H1 (cell line): ENCODE results near the gene SPTBN1. TPM values are rescaled to one million over a fixed set of nuclear protein-coding genes. Genes with fewer than 3 reads are reported as not detected.

ENCODE experiments used
- CTCF ChIA-PET: fragments of 300-600 bp; sonication (Branson Sonifier 250); formaldehyde crosslinking; loops from one replicate; lab custom pipeline; 2021; ENCODE audit not compliant: partially characterized antibody; lab: Charles Lee
- POLR2A ChIA-PET: fragments of 300-600 bp; sonication (Branson Sonifier 250); formaldehyde crosslinking; loops from one replicate; lab custom pipeline; 2021; ENCODE audit warnings: inconsistent platforms; ENCODE audit not compliant: partially characterized antibody; lab: Charles Lee
- DNase-seq, 2 experiments: peaks; one replicate each; pipeline versions ENCODE4 v3.0.0 to v3.0.0-alpha.2; 2010 to 2022; ENCODE audit warnings: low spot score in 2 of 2, low read depth in 1 of 2, mixed read lengths in 1 of 2
- FAIRE-seq: peaks from 2 replicates; lab custom pipeline; 2011; peaks lifted over from hg19 to GRCh38; lab: Jason Lieb, UNC
- H2AFZ ChIP-seq: 2 replicates; pipeline ENCODE4 v1.8.1; 2012; ENCODE audit warnings: low read length, inconsistent platforms
- H2AK5ac ChIP-seq: 2 replicates; pipeline ENCODE4 v1.6.1; 2013; ENCODE audit warnings: low read depth, low read length
- H2BK120ac ChIP-seq: replicated peaks from 2 replicates; pipeline ENCODE3; 2013; ENCODE audit warnings: low read depth, low read length, inconsistent platforms
- H2BK12ac ChIP-seq: 2 replicates; pipeline ENCODE4 v1.6.1; 2013; ENCODE audit warnings: low read depth, low read length
- H2BK15ac ChIP-seq: 2 replicates; pipeline ENCODE4 v1.6.1; 2013; ENCODE audit warnings: low read length
- H2BK20ac ChIP-seq: 2 replicates; pipeline ENCODE4 v1.6.1; 2013; ENCODE audit warnings: low read length
- H2BK5ac ChIP-seq: 2 replicates; pipeline ENCODE4 v1.6.1; 2013; ENCODE audit warnings: low read depth, low read length
- H3K14ac ChIP-seq: 2 replicates; pipeline ENCODE4 v1.6.1; 2013; ENCODE audit warnings: inconsistent platforms; ENCODE audit not compliant: insufficient read length
- H3K18ac ChIP-seq: 2 replicates; pipeline ENCODE4 v1.6.1; 2013; ENCODE audit warnings: low read length; ENCODE audit errors: extremely low read depth
- H3K23ac ChIP-seq: 2 replicates; pipeline ENCODE4 v1.6.1; 2013; ENCODE audit warnings: inconsistent platforms; ENCODE audit not compliant: insufficient read length
- H3K23me2 ChIP-seq: 2 replicates; pipeline ENCODE4 v1.6.1; 2013; ENCODE audit warnings: low read depth, low read length
- H3K27ac ChIP-seq: 2 replicates; pipeline ENCODE4 v1.6.1; 2011; ENCODE audit warnings: low read depth, low read length, inconsistent platforms
- H3K27me3 ChIP-seq, 4 experiments: replicated peaks in 1 of 4; 1 replicate in 1 of 4; 2 replicates in 3 of 4; pipeline versions ENCODE4 v1.6.1 to v1.8.1; 2011 to 2013; ENCODE audit warnings: low read length in 3 of 4, mild to moderate bottlenecking in 3 of 4, inconsistent platforms in 2 of 4, mixed read lengths in 2 of 4, moderate library complexity in 1 of 4; ENCODE audit not compliant: control insufficient read depth in 3 of 4, insufficient read depth in 3 of 4; ENCODE audit errors: extremely low read depth in 1 of 4
- H3K36me3 ChIP-seq, 4 experiments: 2 replicates each; pipeline versions ENCODE4 v1.6.1 to v1.8.1; 2011 to 2013; ENCODE audit warnings: mild to moderate bottlenecking in 4 of 4, low read length in 3 of 4, moderate library complexity in 2 of 4, control low read depth in 1 of 4, inconsistent platforms in 1 of 4; ENCODE audit not compliant: insufficient read depth in 4 of 4, control insufficient read depth in 2 of 4
- H3K4ac ChIP-seq: replicated peaks from 2 replicates; pipeline ENCODE3; 2013; ENCODE audit warnings: low read length, low read depth, mixed read lengths, inconsistent platforms; ENCODE audit not compliant: insufficient read length
- H3K4me1 ChIP-seq, 4 experiments: replicated peaks in 1 of 4; 1 replicate in 1 of 4; 2 replicates in 3 of 4; pipeline versions ENCODE4 v1.6.1 to v1.8.1; 2011 to 2013; ENCODE audit warnings: low read length in 3 of 4, inconsistent platforms in 2 of 4, mixed read lengths in 1 of 4; ENCODE audit not compliant: insufficient read depth in 4 of 4, control insufficient read depth in 3 of 4
- H3K4me2 ChIP-seq, 2 experiments: 2 replicates each; pipeline versions ENCODE4 v1.6.1 to v1.8.1; 2011 to 2013; ENCODE audit warnings: low read depth in 2 of 2, low read length in 2 of 2, control low read depth in 1 of 2, inconsistent platforms in 1 of 2, mild to moderate bottlenecking in 1 of 2; ENCODE audit not compliant: insufficient read depth in 1 of 2
- H3K4me3 ChIP-seq, 4 experiments: fragments of 200-600, 300-600 bp in 1 of 4; sonication (generic), shearing (Covaris generic), sonication (Bioruptor Twin) in 1 of 4; 2 replicates each; pipeline versions ENCODE4 v1.5.1 to v1.8.1; 2011 to 2016; ENCODE audit warnings: low read length in 4 of 4, low read depth in 3 of 4, control low read depth in 2 of 4, inconsistent platforms in 2 of 4, mild to moderate bottlenecking in 2 of 4, mixed read lengths in 1 of 4, moderate library complexity in 1 of 4; ENCODE audit not compliant: insufficient read depth in 2 of 4; ENCODE audit errors: extremely low read depth in 1 of 4
- H3K56ac ChIP-seq: replicated peaks from 2 replicates; pipeline ENCODE3; 2013; ENCODE audit warnings: low read depth, mild to moderate bottlenecking, mixed read lengths, low read length, inconsistent platforms; ENCODE audit not compliant: insufficient read length
- H3K79me1 ChIP-seq: 2 replicates; pipeline ENCODE4 v1.6.1; 2013; ENCODE audit warnings: low read depth, low read length, control low read depth
- H3K79me2 ChIP-seq, 2 experiments: 2 replicates each; pipeline versions ENCODE4 v1.6.1 to v1.8.1; 2012 to 2013; ENCODE audit warnings: low read length in 2 of 2, mild to moderate bottlenecking in 2 of 2, inconsistent platforms in 1 of 2; ENCODE audit not compliant: insufficient read depth in 2 of 2, control insufficient read depth in 1 of 2
- H3K9ac ChIP-seq, 4 experiments: replicated peaks in 1 of 4; 1 replicate in 1 of 4; 2 replicates in 3 of 4; pipeline versions ENCODE4 v1.6.1 to v1.8.1; 2011 to 2013; ENCODE audit warnings: low read depth in 3 of 4, low read length in 3 of 4, control low read depth in 2 of 4, mild to moderate bottlenecking in 2 of 4, moderate library complexity in 2 of 4, inconsistent platforms in 1 of 4; ENCODE audit errors: extremely low read depth in 1 of 4
- H3K9me3 ChIP-seq, 2 experiments: 2 replicates each; pipeline versions ENCODE4 v1.6.1 to v1.8.1; 2012 to 2013; ENCODE audit warnings: mild to moderate bottlenecking in 2 of 2, moderate library complexity in 2 of 2, control low read depth in 1 of 2, inconsistent platforms in 1 of 2, low read depth in 1 of 2, low read length in 1 of 2, mixed read lengths in 1 of 2; ENCODE audit not compliant: insufficient read depth in 2 of 2
- H4K20me1 ChIP-seq, 2 experiments: replicated peaks in 1 of 2; 2 replicates each; pipeline versions ENCODE3 to v1.8.1; 2011 to 2013; ENCODE audit warnings: inconsistent platforms in 2 of 2, low read length in 2 of 2, mild to moderate bottlenecking in 1 of 2; ENCODE audit not compliant: insufficient read depth in 2 of 2, control insufficient read depth in 1 of 2
- H4K5ac ChIP-seq: 2 replicates; pipeline ENCODE4 v1.6.1; 2013; ENCODE audit warnings: low read length, low read depth, mixed read lengths, inconsistent platforms; ENCODE audit not compliant: insufficient read length
- H4K8ac ChIP-seq: 2 replicates; pipeline ENCODE4 v1.8.0; 2013; ENCODE audit warnings: mild to moderate bottlenecking, moderate library complexity, low read length, inconsistent platforms; ENCODE audit not compliant: insufficient read depth; ENCODE audit errors: extremely low read depth
- H4K91ac ChIP-seq: replicated peaks from 2 replicates; pipeline ENCODE3; 2013; ENCODE audit warnings: low read length, mixed read lengths, inconsistent platforms; ENCODE audit not compliant: insufficient read length
- CBX5 ChIP-seq: fragments of 300-800, 300-1000 bp; sonication (generic); IDR thresholded peaks from 2 replicates; pipeline ENCODE4 v1.7.1; 2016; ENCODE audit warnings: antibody characterized with exemption, low read length, low read depth
- E2F6 ChIP-seq: IDR thresholded peaks from 2 replicates; pipeline ENCODE4 v1.6.1; 2012; ENCODE audit warnings: inconsistent platforms
- HDAC2 ChIP-seq, 2 experiments: fragments of 300-600 bp in 1 of 2; sonication (generic) in 1 of 2; IDR thresholded peaks; 2 replicates each; pipeline ENCODE4 v1.6.1; 2011 to 2012; ENCODE audit warnings: low read depth in 2 of 2, low read length in 2 of 2, mild to moderate bottlenecking in 2 of 2, moderate library complexity in 2 of 2, borderline replicate concordance in 1 of 2, inconsistent platforms in 1 of 2
- KDM1A ChIP-seq: fragments of 200-600, 300-600 bp; sonication (generic); IDR thresholded peaks from 2 replicates; pipeline ENCODE4 v1.7.1; 2016; ENCODE audit warnings: mild to moderate bottlenecking, low read length, borderline replicate concordance
- KDM4A ChIP-seq: IDR thresholded peaks from one replicate; pipeline ENCODE4 v1.7.1; 2012; ENCODE audit warnings: low read depth, mild to moderate bottlenecking, moderate library complexity, low read length, inconsistent platforms; ENCODE audit not compliant: severe bottlenecking
- MAX ChIP-seq: IDR thresholded peaks from 2 replicates; pipeline ENCODE4 v1.6.1; 2012; ENCODE audit warnings: inconsistent platforms
- PHF8 ChIP-seq: fragments of 200-600 bp; sonication (generic); conservative IDR thresholded peaks from 2 replicates; pipeline ENCODE4 v1.7.1; 2012; ENCODE audit warnings: low read depth, mild to moderate bottlenecking, inconsistent platforms, low read length, moderate library complexity
- RBBP5 ChIP-seq: IDR thresholded peaks from 2 replicates; pipeline ENCODE4 v1.7.1; 2012; ENCODE audit warnings: low read depth, mild to moderate bottlenecking, inconsistent platforms, low read length, moderate library complexity, borderline replicate concordance
- SIRT6 ChIP-seq: IDR thresholded peaks from one replicate; pipeline ENCODE4 v1.7.1; 2012; ENCODE audit warnings: low read length, inconsistent platforms
- TAF7 ChIP-seq: optimal IDR thresholded peaks from 2 replicates; pipeline ENCODE3; 2011; ENCODE audit warnings: low read depth, mild to moderate bottlenecking, inconsistent platforms, low read length, moderate library complexity, borderline replicate concordance
- WGBS, 2 experiments: shearing (Covaris generic) in 1 of 2; methylation state at CpG; one replicate each; pipeline versions ENCODE4 v1.1.6 to v1.1.7; 2013 to 2015; ENCODE audit warnings: low lambda C conversion rate in 2 of 2, mixed read lengths in 2 of 2, inconsistent platforms in 1 of 2, low coverage in 1 of 2, missing lambda C conversion rate in 1 of 2; ENCODE audit not compliant: insufficient replicate concordance in 2 of 2, insufficient coverage in 1 of 2, insufficient read length in 1 of 2; ENCODE audit errors: extremely low coverage in 1 of 2, missing lambda C conversion rate in 1 of 2; 5-methylcytosine and 5-hydroxymethylcytosine counted together
- polyA plus RNA-seq, 7 experiments: library from polyadenylated mRNA; depleted of rRNA in 3 of 7; stranded (reverse) in 5 of 7; unstranded in 2 of 7; fragments of >200 nt in 5 of 7; fragments of 200-250 nt in 2 of 7; gene quantifications; 1 replicate in 5 of 7; 2 replicates in 1 of 7; 4 replicates in 1 of 7; pipeline versions ENCODE4 v1.2.1 to v1.2.3, GENCODE V29; 2011 to 2013; ENCODE audit warnings: missing spikeins in 2 of 7, mixed read lengths in 2 of 7
- total RNA-seq: library from RNA; stranded (reverse); fragmentation: NEBNext Ultra II Directional; extraction: Animal tissue kit (Norgen Biotek cat#: 25700); gene quantifications from 2 replicates; pipeline ENCODE4 v1.2.1, GENCODE V29; 2021

The SPTBN1 gene
- total and polyA plus RNA-seq, 2 of the 8 experiments (the other 6 are each of a cell fraction or from before 2014, with no cell fraction given), result 31.8 to 180 TPM

GRCh38 chr2:54557601-54558187, 101.6 kb downstream of the SPTBN1 start:
- Histone ChIP-seq H3K56ac (peak overlapping the region; percentile 33), H2BK120ac (no peak overlapping the region), H3K27me3 (no peaks in the 10 kb centered on the region), H3K79me1 (peaks cover 2% of the 10 kb centered on the region; the same call in 1 of the 2 replicates), H3K23ac (no peak overlapping the region), H3K9ac (peak overlapping the region; percentile 75 to 92 (median 86)), H3K36me3 (no peaks in the 10 kb centered on the region), H3K4me2 (peak overlapping the region; percentile 72 to 83), H3K4me3 (peak overlapping the region; percentile 84 to 99 (median 94)), H2BK15ac (0 out of 2 replicates have a peak overlapping the region, but pooled peaks have one; percentile 12), H2BK12ac (peak overlapping the region; percentile 91; the same call in 1 of the 2 replicates), H4K8ac (peak overlapping the region; percentile 96), H2AFZ (peak overlapping the region; percentile 79), H4K20me1 (peaks cover 4 to 8% of the 10 kb centered on the region in 2 experiments), H3K79me2 (peaks cover 13 to 47% of the 10 kb centered on the region in 2 experiments; a peak in 3 of 4 replicates), H3K14ac (no peak overlapping the region), H2BK5ac (peak overlapping the region; percentile 90), H3K4ac (no peak overlapping the region), H3K27ac (peak overlapping the region; percentile 77), H2BK20ac (no peak overlapping the region), H3K4me1 (peaks cover 3 to 11% (median 8%) of the 10 kb centered on the region in 4 experiments), H3K9me3 (no peaks in the 10 kb centered on the region), H4K5ac (no peak overlapping the region), H2AK5ac (no peak overlapping the region), H3K18ac (peak overlapping the region; percentile 86), H3K23me2 (peaks cover 20% of the 10 kb centered on the region), H4K91ac (peak overlapping the region; percentile 54)
- FAIRE-seq, result no peak
- ChIA-PET CTCF (interaction anchor here (0.6 to 3.7 kb wide), 3 partner anchors 10 to 1063 kb away, joined by 3 to 21 read pairs (median 16); no protein-coding TSS in a partner anchor), POLR2A (interaction anchor here (0.8 to 4.0 kb wide), 15 partner anchors 9 to 106 kb away, joined by 3 to 31 read pairs (median 5); no protein-coding TSS in a partner anchor)
- peak in 1 of 2 experiments; percentile 83 for DNase-seq
- 2% methylated on average over 41 of the region's 48 CpGs; no CpG with 5 or more reads in 1 of the 2 experiments for WGBS, 2 experiments
- TF ChIP-seq RBBP5 (peak; percentile 61; the same call in 1 of the 2 replicates), TAF7 (peak; percentile 57), HDAC2 (IDR thresholded peaks at IDR 0.05; ENCODE audit: borderline replicate concordance in 1 of 2, low read depth in 2 of 2, low read length in 2 of 2) (peak in 1 of 2 experiments; percentile 1; a peak in 1 of 4 replicates), MAX (peak; percentile 87), PHF8 (peak; percentile 65), E2F6 (peak; percentile 69), KDM1A (peak; percentile 62; the same call in 1 of the 2 replicates), KDM4A (peak; percentile 29), SIRT6 (no peak), CBX5 (no peak)
